ENCODE data around the gene ACKR2.
A peak's percentile ranks its signal among the peaks of the same experiment; 100 is the strongest.

Gene ACKR2

GRCh38 chr3:42864321-42864950 lies 55.2 kb downstream of the ACKR2 start:
- no peak for DNase-seq

- no peak for DNase-seq
Measured at GRCh38 chr3:42865256-42865655, 56.0 kb downstream of the ACKR2 start.

GRCh38 chr3:42867138-42867537 lies 57.9 kb downstream of the ACKR2 start:
- no peak for DNase-seq

- no peak for DNase-seq
Measured at GRCh38 chr3:42868841-42869240, 59.6 kb downstream of the ACKR2 start.

- no peak for DNase-seq
Measured at GRCh38 chr3:42871592-42872196, 62.4 kb downstream of the ACKR2 start.

GRCh38 chr3:42872718-42873117 lies 63.5 kb downstream of the ACKR2 start:
- no peak for DNase-seq

- no peak for DNase-seq
Measured at GRCh38 chr3:42873221-42873982, 64.2 kb downstream of the ACKR2 start.

GRCh38 chr3:42874749-42875148 lies 65.5 kb downstream of the ACKR2 start:
- DNase-seq = no peak

GRCh38 chr3:42875325-42876151 lies 66.3 kb downstream of the ACKR2 start, which contains the start of gene CYP8B1:
TSS of gene CYP8B1 (minus strand) at chr3:42875879. CDS start at chr3:42875816, 63 bp downstream.
- DNase-seq = no peak

- DNase-seq = no peak
Measured at GRCh38 chr3:42876401-42876800, 67.2 kb downstream of the ACKR2 start.

GRCh38 chr3:42876940-42877720 lies 67.9 kb downstream of the ACKR2 start:
- DNase-seq = no peak

- no peak for DNase-seq
Measured at GRCh38 chr3:42877881-42878280, 68.6 kb downstream of the ACKR2 start.

- no peak for DNase-seq
Measured at GRCh38 chr3:42880183-42880582, 70.9 kb downstream of the ACKR2 start.

GRCh38 chr3:42880601-42881451 lies 71.6 kb downstream of the ACKR2 start:
- peak; percentile 74 to 85 for DNase-seq

GRCh38 chr3:42883251-42883930 lies 74.1 kb downstream of the ACKR2 start:
- peak; percentile 15 to 24 for DNase-seq

- DNase-seq = no peak
Measured at GRCh38 chr3:42884324-42884723, 75.1 kb downstream of the ACKR2 start.

- DNase-seq = no peak
Measured at GRCh38 chr3:42886294-42886822, 77.1 kb downstream of the ACKR2 start.

GRCh38 chr3:42887084-42887483 lies 77.8 kb downstream of the ACKR2 start:
- DNase-seq = no peak

- DNase-seq = no peak
Measured at GRCh38 chr3:42891042-42891441, 81.8 kb downstream of the ACKR2 start.

GRCh38 chr3:42892169-42892568 lies 82.9 kb downstream of the ACKR2 start:
- DNase-seq = no peak

All from inflammatory macrophage (primary cell).